Upper lobe of left lung (tissue), 4 donors: ENCODE results near the gene CMIP.

Experiments used
- CTCF ChIP-seq, 6 experiments: fragments of 450-650 bp in 4 of 6; fragments of 200-600 bp in 2 of 6; sonication (generic) in 2 of 6; IDR thresholded peaks; one replicate each; pipeline ENCODE4 v1.5.1; 2016 to 2019; ENCODE audit warnings: antibody characterized with exemption in 6 of 6
- POLR2A ChIP-seq, 4 donors: fragments of 450-650 bp; IDR thresholded peaks; one replicate each; pipeline ENCODE4 v1.5.1; 2016 to 2017; ENCODE audit warnings: antibody characterized with exemption in 4 of 4, mild to moderate bottlenecking in 2 of 4

DNA sequence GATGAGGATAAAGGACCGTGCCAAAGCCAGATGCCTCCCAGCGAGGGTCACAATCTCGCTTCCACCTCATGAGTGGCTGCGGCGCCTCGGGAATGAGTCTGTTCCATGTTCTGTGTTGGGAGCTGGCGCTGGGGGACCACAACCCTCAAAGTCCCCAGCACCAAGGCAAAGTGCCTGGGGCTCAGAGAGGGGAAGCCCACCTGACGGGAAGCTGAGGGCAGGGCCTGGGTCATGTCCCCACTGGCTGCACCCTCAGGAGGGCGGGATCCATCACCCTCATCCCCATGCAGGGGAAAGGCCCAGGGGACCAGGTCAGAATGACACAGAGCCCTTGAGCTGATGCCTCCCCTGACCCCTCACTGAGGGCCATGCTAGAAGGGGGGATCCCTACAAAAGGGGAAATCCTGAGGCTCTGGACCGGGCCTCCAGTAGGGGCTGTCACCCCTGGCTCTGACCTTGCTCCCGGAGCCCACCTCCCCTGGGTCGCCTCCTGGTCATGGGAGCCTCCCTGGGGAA lies 183.2 kb downstream of the CMIP start:
- TF ChIP-seq CTCF (IDR thresholded peaks at IDR 0.05) (no peak), POLR2A (IDR thresholded peaks at IDR 0.05) (no peak)
